Peyer's patch (tissue), 4 donors: ENCODE measurements around the gene MAD1L1. TPM values are rescaled to one million over a fixed set of nuclear protein-coding genes. Genes with fewer than 3 reads are reported as not detected.

Experiments
- DNase-seq, 3 donors: peaks; one replicate each; pipeline ENCODE4 v3.0.0-alpha.2; 2017 to 2019
- H3K27ac ChIP-seq, 4 donors: fragments of 200-600 bp; sonication (generic); one replicate each; pipeline ENCODE4 v1.5.1; 2016 to 2019
- H3K27me3 ChIP-seq, 2 donors: fragments of 200-600 bp; sonication (generic); one replicate each; pipeline ENCODE4 v1.5.1; 2019
- H3K36me3 ChIP-seq, 3 donors: fragments of 200-600 bp; sonication (generic); one replicate each; pipeline ENCODE4 v1.5.1; 2016 to 2019
- H3K4me1 ChIP-seq, 4 donors: fragments of 200-600 bp; sonication (generic); one replicate each; pipeline ENCODE4 v1.5.1; 2016 to 2019
- H3K4me3 ChIP-seq, 4 donors: fragments of 200-600 bp; sonication (generic); 1 replicate in 3 of 4; 2 replicates in 1 of 4; pipeline ENCODE4 v1.5.1; 2016 to 2019; ENCODE audit warnings: mild to moderate bottlenecking in 1 of 4
- H3K9me3 ChIP-seq, 4 donors: fragments of 200-600 bp; sonication (generic); one replicate each; pipeline ENCODE4 v1.5.1; 2016 to 2019; ENCODE audit warnings: mild to moderate bottlenecking in 1 of 4
- POLR2A ChIP-seq, 2 donors: fragments of 450-650 bp; IDR thresholded peaks; one replicate each; pipeline ENCODE4 v1.5.1; 2017; ENCODE audit warnings: antibody characterized with exemption in 2 of 2, mild to moderate bottlenecking in 2 of 2, moderate library complexity in 2 of 2
- total RNA-seq, 4 donors: library from RNA; depleted of rRNA; stranded (reverse); fragments of >200 nt; gene quantifications; one replicate each; pipeline ENCODE4 v1.1.0, GENCODE V29; 2016
- TF ChIP-seq, protein P1 (sequence below), 6 experiments: fragments of 450-650 bp in 4 of 6; fragments of 200-600 bp in 2 of 6; sonication (generic) in 1 of 6; IDR thresholded peaks; one replicate each; pipeline ENCODE4 v1.5.1; 2017 to 2019; ENCODE audit warnings: antibody characterized with exemption in 6 of 6, mild to moderate bottlenecking in 3 of 6, moderate library complexity in 1 of 6

The MAD1L1 gene
- total RNA-seq, 4 donors from 2014 or later, result 43.9 to 417 (median 59.1) TPM

DNA sequence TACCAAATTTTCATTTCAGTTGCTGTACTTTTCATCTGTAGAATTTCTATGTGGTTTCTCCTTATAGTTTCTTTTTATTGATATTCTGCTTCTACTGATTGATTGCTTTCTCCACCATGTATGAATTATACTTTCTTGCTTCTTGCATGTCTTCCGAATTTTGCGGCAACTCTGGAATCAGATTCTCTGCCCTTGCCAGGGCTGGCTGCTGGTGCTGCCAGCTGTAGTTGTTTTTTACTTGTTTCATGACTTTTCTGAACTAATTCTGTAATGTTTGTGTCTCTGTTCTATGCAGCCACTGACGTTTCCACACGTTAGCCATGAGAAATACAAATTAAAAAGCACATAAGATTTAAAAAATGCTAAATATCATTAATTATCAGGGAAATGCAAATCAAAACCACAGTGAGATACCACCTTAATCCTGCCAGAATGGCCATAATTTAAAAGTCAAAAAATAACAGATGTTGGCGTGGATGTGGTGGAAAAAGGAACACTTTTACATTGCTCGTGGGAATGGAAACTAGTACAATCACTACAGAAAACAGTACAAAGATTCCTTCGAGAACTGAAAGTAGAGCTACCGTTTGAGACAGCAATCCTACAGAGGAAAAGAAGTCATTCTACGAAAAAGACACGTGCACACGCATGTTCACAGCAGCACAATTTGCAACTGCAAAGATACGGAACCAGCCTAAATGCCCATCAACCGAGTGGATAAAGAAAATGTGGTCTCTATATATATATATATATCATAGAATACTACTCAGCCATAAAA is 51.5 kb downstream of the MAD1L1 start:
- Histone ChIP-seq H3K27me3 (no peaks in the 10 kb centered on the region), H3K4me1 (no peaks in the 10 kb centered on the region), H3K9me3 (no peaks in the 10 kb centered on the region), H3K4me3 (no peak overlapping the region), H3K27ac (no peak overlapping the region), H3K36me3 (no peaks in the 10 kb centered on the region)
- DNase-seq, result no peak
- TF ChIP-seq POLR2A (IDR thresholded peaks at IDR 0.05), result no peak
- TF ChIP-seq, protein P1, sequence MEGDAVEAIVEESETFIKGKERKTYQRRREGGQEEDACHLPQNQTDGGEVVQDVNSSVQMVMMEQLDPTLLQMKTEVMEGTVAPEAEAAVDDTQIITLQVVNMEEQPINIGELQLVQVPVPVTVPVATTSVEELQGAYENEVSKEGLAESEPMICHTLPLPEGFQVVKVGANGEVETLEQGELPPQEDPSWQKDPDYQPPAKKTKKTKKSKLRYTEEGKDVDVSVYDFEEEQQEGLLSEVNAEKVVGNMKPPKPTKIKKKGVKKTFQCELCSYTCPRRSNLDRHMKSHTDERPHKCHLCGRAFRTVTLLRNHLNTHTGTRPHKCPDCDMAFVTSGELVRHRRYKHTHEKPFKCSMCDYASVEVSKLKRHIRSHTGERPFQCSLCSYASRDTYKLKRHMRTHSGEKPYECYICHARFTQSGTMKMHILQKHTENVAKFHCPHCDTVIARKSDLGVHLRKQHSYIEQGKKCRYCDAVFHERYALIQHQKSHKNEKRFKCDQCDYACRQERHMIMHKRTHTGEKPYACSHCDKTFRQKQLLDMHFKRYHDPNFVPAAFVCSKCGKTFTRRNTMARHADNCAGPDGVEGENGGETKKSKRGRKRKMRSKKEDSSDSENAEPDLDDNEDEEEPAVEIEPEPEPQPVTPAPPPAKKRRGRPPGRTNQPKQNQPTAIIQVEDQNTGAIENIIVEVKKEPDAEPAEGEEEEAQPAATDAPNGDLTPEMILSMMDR (IDR thresholded peaks at IDR 0.05), result no peak

DNA sequence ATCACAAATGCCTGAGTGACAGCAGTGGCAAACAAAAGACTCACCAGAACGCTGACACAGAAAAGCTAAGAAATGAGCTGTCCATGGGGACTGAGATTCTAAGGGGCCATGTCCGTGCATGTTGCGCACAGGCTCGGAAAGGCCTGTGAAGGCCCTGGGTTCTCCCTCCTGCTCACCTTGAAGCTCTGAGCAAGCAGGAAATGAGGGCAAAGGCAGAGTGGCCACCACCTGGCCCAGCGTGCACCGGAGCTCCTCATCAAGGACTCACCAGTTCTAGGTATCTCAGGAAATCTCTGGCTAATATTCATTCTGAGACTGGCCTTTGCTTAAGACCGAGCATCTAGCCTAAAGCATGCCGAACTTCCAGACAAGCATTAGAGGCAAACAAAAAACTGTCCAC is 52.7 kb downstream of the MAD1L1 start:
- H3K4me3 ChIP-seq, result no peak overlapping the region
- H3K27ac ChIP-seq, result no peak overlapping the region
- H3K36me3 ChIP-seq, result no peaks in the 10 kb centered on the region
- H3K9me3 ChIP-seq, result no peaks in the 10 kb centered on the region
- H3K4me1 ChIP-seq, result no peaks in the 10 kb centered on the region
- DNase-seq, result no peak
- TF ChIP-seq, protein P1 (IDR thresholded peaks at IDR 0.05), result no peak
- TF ChIP-seq POLR2A (IDR thresholded peaks at IDR 0.05), result no peak
- H3K27me3 ChIP-seq, result no peaks in the 10 kb centered on the region

DNA sequence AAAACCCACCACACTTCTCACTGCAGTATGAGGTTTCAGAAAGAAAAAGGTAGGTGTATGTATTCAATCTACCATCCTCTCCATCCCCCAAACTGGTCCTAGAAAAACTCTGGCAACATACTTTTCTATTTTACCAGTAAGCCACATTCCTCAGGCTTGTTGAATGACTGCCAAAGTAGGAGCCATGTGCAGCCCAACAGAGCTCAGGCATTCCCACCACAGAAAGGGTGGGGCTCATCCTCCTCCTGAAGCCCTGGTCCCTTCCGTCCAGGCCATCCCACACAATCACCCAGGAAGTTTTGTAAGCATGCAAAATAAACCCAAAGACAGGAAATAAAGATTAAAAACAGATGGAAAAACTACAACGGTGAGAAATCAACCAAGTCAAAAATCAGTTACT is 57.2 kb downstream of the MAD1L1 start:
- TF ChIP-seq, protein P1 (IDR thresholded peaks at IDR 0.05), result no peak
- TF ChIP-seq POLR2A (IDR thresholded peaks at IDR 0.05), result no peak
- Histone ChIP-seq H3K4me3 (no peak overlapping the region), H3K9me3 (no peaks in the 10 kb centered on the region), H3K36me3 (no peaks in the 10 kb centered on the region), H3K27ac (no peak overlapping the region), H3K27me3 (no peaks in the 10 kb centered on the region), H3K4me1 (peaks cover 0 to 12% (median 0%) of the 10 kb centered on the region in 4 donors)
- DNase-seq, result no peak

DNA sequence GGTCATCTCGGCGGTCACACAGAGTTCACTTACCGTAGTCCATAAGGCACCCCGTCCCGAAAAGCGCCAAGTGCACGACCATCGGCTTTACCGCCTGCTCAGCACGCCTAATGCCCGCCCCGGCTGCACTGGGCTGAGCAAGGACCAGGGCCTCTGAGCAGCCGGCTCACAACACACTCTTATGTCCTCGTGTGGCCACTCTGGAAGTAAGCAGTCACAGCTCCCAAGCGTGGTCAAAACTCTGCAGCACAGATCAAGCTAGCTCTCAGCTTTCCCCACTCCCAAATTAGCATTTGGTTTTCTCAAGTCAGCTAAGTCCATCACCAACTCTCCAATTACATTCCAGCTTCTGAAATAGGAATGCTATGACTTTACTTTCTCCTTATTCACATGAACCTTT is 57.7 kb downstream of the MAD1L1 start:
- Histone ChIP-seq H3K27me3 (no peaks in the 10 kb centered on the region), H3K9me3 (no peaks in the 10 kb centered on the region), H3K4me3 (no peak overlapping the region), H3K27ac (no peak overlapping the region), H3K4me1 (peaks cover 0 to 12% (median 0%) of the 10 kb centered on the region in 4 donors), H3K36me3 (no peaks in the 10 kb centered on the region)
- DNase-seq, result no peak
- no peak for TF ChIP-seq POLR2A (IDR thresholded peaks at IDR 0.05)
- TF ChIP-seq, protein P1 (IDR thresholded peaks at IDR 0.05), result no peak

DNA sequence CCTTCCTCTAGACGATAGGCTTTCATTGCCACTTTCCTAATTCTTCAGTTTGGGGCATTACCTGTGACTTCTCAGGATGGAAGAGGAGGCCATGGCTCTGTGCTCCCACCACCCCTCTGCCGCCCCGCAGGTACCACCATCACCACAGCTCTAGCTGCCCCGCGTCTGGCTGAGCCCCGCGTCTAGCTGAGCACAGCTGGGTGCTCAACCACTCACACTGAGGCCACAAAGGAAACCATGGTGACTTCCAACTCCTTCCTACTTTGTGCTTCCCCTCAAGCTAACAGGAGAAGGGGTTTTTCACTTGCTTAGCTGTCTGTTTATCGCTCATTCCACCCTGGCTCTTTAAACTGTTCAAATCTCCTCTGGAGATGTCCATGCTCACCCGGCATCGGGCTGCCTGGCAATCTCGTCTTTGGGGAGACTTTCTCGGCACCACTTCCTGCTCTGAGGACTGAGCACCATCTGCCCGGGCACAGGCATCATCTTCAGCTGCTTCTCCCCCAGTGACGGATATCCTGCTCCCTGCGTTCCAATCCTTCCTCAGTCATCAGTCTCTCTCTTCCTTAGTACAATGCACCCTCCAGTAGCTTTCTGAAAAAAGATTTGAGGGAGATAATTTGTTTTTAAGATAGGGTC is 59.4 kb downstream of the MAD1L1 start:
- Histone ChIP-seq H3K4me3 (no peak overlapping the region), H3K4me1 (peaks cover 0 to 12% (median 0%) of the 10 kb centered on the region in 4 donors), H3K9me3 (no peaks in the 10 kb centered on the region), H3K27me3 (no peaks in the 10 kb centered on the region), H3K27ac (no peak overlapping the region), H3K36me3 (no peaks in the 10 kb centered on the region)
- DNase-seq, result no peak
- TF ChIP-seq POLR2A (IDR thresholded peaks at IDR 0.05), result no peak
- TF ChIP-seq, protein P1 (IDR thresholded peaks at IDR 0.05), result no peak
